Spleen (tissue), 11 donors: ENCODE measurements around the gene GDAP1L1. TPM values are rescaled to one million over a fixed set of nuclear protein-coding genes. Genes with fewer than 3 reads are reported as not detected.

Experiments
- DNase-seq: peaks from one replicate; pipeline ENCODE4 v3.0.0-alpha.2; 2020
- H3K27ac ChIP-seq, 8 donors: fragments of 200-600 bp; sonication (generic) in 7 of 8; 1 replicate in 4 of 8; 2 replicates in 4 of 8; pipeline versions ENCODE4 v1.5.0 to v1.8.0; 2016 to 2021; ENCODE audit warnings: inconsistent platforms in 4 of 8, mild to moderate bottlenecking in 4 of 8, moderate library complexity in 1 of 8
- H3K27me3 ChIP-seq, 7 donors: fragments of 200-600 bp; sonication (generic) in 6 of 7; replicated peaks in 1 of 7; 1 replicate in 4 of 7; 2 replicates in 3 of 7; pipeline versions ENCODE4 v1.5.0 to v1.8.0; 2016 to 2021; ENCODE audit warnings: inconsistent platforms in 3 of 7, mild to moderate bottlenecking in 1 of 7
- H3K36me3 ChIP-seq, 6 donors: fragments of 200-600 bp; sonication (generic) in 5 of 6; 1 replicate in 4 of 6; 2 replicates in 2 of 6; pipeline versions ENCODE4 v1.5.0 to v1.8.0; 2016 to 2021; ENCODE audit warnings: inconsistent platforms in 2 of 6
- H3K4me1 ChIP-seq, 6 donors: fragments of 200-600 bp; sonication (generic) in 5 of 6; 1 replicate in 3 of 6; 2 replicates in 3 of 6; pipeline versions ENCODE4 v1.5.0 to v1.8.0; 2016 to 2021; ENCODE audit warnings: inconsistent platforms in 3 of 6
- H3K4me3 ChIP-seq, 8 donors: fragments of 200-600 bp; sonication (generic) in 7 of 8; 1 replicate in 4 of 8; 2 replicates in 4 of 8; pipeline versions ENCODE4 v1.5.0 to v1.8.0; 2016 to 2021; ENCODE audit warnings: inconsistent platforms in 4 of 8, mild to moderate bottlenecking in 4 of 8, moderate library complexity in 2 of 8
- H3K9me3 ChIP-seq, 8 donors: fragments of 200-600 bp; sonication (generic) in 7 of 8; 1 replicate in 4 of 8; 2 replicates in 4 of 8; pipeline versions ENCODE4 v1.5.0 to v1.8.0; 2016 to 2021; ENCODE audit warnings: inconsistent platforms in 4 of 8
- POLR2A ChIP-seq, 3 donors: fragments of 450-650 bp; IDR thresholded peaks; one replicate each; pipeline ENCODE4 v1.5.1; 2017; ENCODE audit warnings: antibody characterized with exemption in 3 of 3, mild to moderate bottlenecking in 1 of 3
- POLR2AphosphoS5 ChIP-seq, 3 donors: sonication (generic); formaldehyde crosslinking; IDR thresholded peaks; one replicate each; pipeline ENCODE4 v1.5.1; 2017; ENCODE audit warnings: antibody characterized with exemption in 3 of 3
- WGBS, 5 donors: extraction: QIAGEN DNeasy Blood & Tissue Kit in 3 of 5; methylation state at CpG; one replicate each; pipeline versions ENCODE4 v1.1.5 to v1.1.7; 2013 to 2018; 5-methylcytosine and 5-hydroxymethylcytosine counted together
- intact Hi-C: fragments of 100-400 bp; cut with DNase I; formaldehyde crosslinking; loops from one replicate; pipeline ENCODE4 v1.15.0; 2023; ENCODE audit warnings: low total_unique reads
- polyA plus RNA-seq, 3 donors: library from polyadenylated mRNA; stranded (reverse); fragments of 200-250 nt; gene quantifications; one replicate each; pipeline ENCODE4 v1.2.1, GENCODE V29; 2013
- total RNA-seq, 7 donors: library from RNA; depleted of rRNA in 3 of 7; stranded (reverse); fragments of >200 nt in 3 of 7; fragmentation: NEBNext Ultra II Directional in 4 of 7; extraction: Animal tissue kit (Norgen Biotek cat#: 25700) in 4 of 7; gene quantifications; one replicate each; pipeline versions ENCODE4 v1.1.0 to v1.2.1, GENCODE V29; 2016 to 2021
- TF ChIP-seq, protein P1 (sequence below), 11 experiments: fragments of 200-600 bp in 7 of 11; fragments of 450-650 bp in 4 of 11; sonication (generic) in 4 of 11; IDR thresholded peaks in 8 of 11; conservative IDR thresholded peaks in 3 of 11; 1 replicate in 7 of 11; 2 replicates in 4 of 11; pipeline versions ENCODE4 v1.4.0 to v1.8.0; 2016 to 2021; ENCODE audit warnings: antibody characterized with exemption in 11 of 11, inconsistent platforms in 4 of 11, mild to moderate bottlenecking in 1 of 11
- donor health status: healthy with polysubstance abuse.
- donor health status: DM: no; HTN: no; CAD: no; lungs with moderate emphysema.
- donor health status: DM: no; HTN: no; CAD: no.
- donor health status: Bipolar disorder and iron deficiency.
- donor health status: healthy.
- donor health status: DM: no; HTN: no; CAD: no.
- donor health status: DM: yes; HTN: yes; CAD: no.

The GDAP1L1 gene
- total and polyA plus RNA-seq, 10 donors = not detected

DNA sequence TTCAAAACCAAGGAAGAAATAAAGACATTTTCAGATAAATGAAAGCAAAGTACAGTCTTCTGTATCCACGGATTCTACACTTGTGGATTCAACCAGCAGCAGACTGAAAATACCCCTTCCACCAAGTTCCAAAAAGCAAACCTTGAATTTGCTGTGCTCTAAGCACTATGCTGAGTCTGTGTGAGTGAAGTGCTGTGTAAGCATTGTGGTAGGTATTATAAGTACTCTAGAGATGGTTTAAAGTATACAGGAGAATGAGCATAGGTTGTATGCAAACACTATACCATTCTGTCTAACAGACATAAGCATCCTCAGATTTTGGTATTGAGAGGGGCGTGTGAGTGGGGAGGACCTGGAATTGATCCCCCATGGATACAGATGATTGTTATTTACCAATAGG is 46.1 kb upstream of the GDAP1L1 start:
- Histone ChIP-seq H3K9me3 (no peaks in the 10 kb centered on the region), H3K4me1 (peaks cover 0 to 50% (median 10%) of the 10 kb centered on the region in 6 donors), H3K36me3 (peaks cover 3 to 99% (median 85%) of the 10 kb centered on the region in 6 donors), H3K27me3 (no peaks in the 10 kb centered on the region), H3K27ac (no peak overlapping the region), H3K4me3 (no peak overlapping the region)
- 45 to 95% (median 74%) methylated on average over 2 of the region's 2 CpGs for WGBS, 5 donors
- no peak for DNase-seq
- TF ChIP-seq POLR2A (IDR thresholded peaks at IDR 0.05) (no peak), POLR2AphosphoS5 (IDR thresholded peaks at IDR 0.05) (no peak)
- TF ChIP-seq, protein P1, sequence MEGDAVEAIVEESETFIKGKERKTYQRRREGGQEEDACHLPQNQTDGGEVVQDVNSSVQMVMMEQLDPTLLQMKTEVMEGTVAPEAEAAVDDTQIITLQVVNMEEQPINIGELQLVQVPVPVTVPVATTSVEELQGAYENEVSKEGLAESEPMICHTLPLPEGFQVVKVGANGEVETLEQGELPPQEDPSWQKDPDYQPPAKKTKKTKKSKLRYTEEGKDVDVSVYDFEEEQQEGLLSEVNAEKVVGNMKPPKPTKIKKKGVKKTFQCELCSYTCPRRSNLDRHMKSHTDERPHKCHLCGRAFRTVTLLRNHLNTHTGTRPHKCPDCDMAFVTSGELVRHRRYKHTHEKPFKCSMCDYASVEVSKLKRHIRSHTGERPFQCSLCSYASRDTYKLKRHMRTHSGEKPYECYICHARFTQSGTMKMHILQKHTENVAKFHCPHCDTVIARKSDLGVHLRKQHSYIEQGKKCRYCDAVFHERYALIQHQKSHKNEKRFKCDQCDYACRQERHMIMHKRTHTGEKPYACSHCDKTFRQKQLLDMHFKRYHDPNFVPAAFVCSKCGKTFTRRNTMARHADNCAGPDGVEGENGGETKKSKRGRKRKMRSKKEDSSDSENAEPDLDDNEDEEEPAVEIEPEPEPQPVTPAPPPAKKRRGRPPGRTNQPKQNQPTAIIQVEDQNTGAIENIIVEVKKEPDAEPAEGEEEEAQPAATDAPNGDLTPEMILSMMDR (IDR thresholded peaks at IDR 0.05 in 8 of 11, conservative IDR thresholded peaks at IDR 0.05 in 3 of 11) = no peak
- intact Hi-C loops = no loop called here

DNA sequence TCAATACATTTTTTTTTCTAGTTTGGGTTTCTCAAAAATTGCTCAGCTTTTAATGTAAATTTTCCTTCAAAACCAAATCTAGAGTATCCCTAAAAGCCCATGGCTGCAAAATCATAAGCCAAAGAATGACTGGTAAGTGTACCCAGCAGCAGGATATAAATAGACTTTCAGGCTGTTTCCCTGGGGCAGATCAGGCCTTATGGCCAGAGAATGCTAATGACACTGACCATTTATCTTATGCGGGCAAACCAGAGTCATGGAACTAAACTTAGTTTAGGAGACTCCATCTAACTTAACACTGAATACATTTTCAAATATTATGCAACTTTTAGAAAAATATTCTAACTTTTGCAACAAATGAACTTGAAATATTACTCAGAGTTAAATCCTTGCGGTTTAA is 43.9 kb upstream of the GDAP1L1 start:
- Histone ChIP-seq H3K9me3 (no peaks in the 10 kb centered on the region), H3K36me3 (peaks cover 3 to 86% (median 71%) of the 10 kb centered on the region in 6 donors), H3K4me3 (no peak overlapping the region), H3K4me1 (peaks cover 8 to 71% (median 27%) of the 10 kb centered on the region in 6 donors), H3K27ac (no peak overlapping the region), H3K27me3 (no peaks in the 10 kb centered on the region)
- WGBS, 5 donors = 74 to 98% (median 78%) methylated on average over 2 of the region's 2 CpGs
- intact Hi-C loops = no loop called here
- DNase-seq = no peak
- no peak for TF ChIP-seq POLR2A (IDR thresholded peaks at IDR 0.05)
- TF ChIP-seq, protein P1 (IDR thresholded peaks at IDR 0.05 in 8 of 11, conservative IDR thresholded peaks at IDR 0.05 in 3 of 11) = no peak
- no peak for TF ChIP-seq POLR2AphosphoS5 (IDR thresholded peaks at IDR 0.05)

DNA sequence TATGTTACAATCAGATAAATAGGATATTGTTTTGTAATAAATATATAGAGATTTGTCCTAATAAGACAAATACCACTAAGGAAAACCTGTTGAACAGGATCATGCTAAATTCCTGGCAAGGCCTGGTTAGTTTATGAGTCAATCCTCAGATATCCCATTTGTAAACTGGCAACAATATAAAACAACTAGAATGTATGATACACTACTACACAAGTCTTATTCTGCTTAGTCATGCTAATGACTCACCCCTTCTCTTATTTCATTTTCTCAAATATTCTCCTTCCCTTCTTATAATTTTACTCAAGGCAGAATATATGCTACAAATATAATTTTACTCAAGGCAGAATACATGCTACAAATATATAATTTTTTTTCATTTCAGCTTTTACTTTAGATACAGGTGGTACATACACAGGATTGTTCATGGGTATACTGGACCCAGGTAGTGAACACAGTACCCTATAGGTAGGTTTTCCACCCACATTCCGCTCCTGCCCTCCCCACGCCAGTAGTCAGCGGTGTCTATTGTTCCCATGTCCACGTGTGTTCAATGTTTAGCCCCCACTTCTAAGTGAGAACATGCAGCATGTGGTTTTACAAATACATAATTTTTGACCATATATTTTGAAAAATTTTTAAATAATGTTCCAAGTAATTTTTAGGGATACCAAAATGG is 42.8 kb upstream of the GDAP1L1 start:
- Histone ChIP-seq H3K27me3 (no peaks in the 10 kb centered on the region), H3K9me3 (no peaks in the 10 kb centered on the region), H3K4me3 (no peak overlapping the region), H3K27ac (no peak overlapping the region), H3K4me1 (peaks cover 14 to 75% (median 38%) of the 10 kb centered on the region in 6 donors), H3K36me3 (peaks cover 3 to 74% (median 59%) of the 10 kb centered on the region in 6 donors)
- TF ChIP-seq, protein P1 (IDR thresholded peaks at IDR 0.05 in 8 of 11, conservative IDR thresholded peaks at IDR 0.05 in 3 of 11) = no peak
- TF ChIP-seq POLR2A (IDR thresholded peaks at IDR 0.05) (no peak), POLR2AphosphoS5 (IDR thresholded peaks at IDR 0.05) (no peak)
- intact Hi-C loops = no loop called here
- DNase-seq = no peak
- WGBS, 5 donors = 91 to 98% (median 94%) methylated on average over 4 of the region's 4 CpGs

DNA sequence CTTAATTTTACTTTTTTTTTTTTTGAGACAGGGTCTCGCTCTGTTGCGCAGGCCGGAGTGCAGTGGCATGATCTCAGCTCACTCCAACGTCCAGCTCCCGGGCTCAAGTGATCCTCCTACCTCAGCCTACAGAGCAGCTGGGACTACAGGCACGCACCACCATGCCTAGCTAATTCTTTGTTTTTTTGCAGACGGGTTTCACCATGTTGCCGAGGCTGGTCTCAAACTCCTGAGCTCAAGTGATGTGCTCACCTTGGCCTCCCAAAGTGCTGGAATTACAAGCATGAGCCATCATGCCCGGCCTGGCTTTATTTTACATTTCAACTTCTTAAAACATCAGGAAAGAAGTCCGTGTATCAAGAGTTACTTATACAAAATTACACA is 42.3 kb upstream of the GDAP1L1 start:
- peaks cover 3 to 69% (median 54%) of the 10 kb centered on the region in 6 donors for H3K36me3 ChIP-seq
- no peak overlapping the region for H3K27ac ChIP-seq
- intact Hi-C loops = no loop called here
- no peak for DNase-seq
- TF ChIP-seq, protein P1 (IDR thresholded peaks at IDR 0.05 in 8 of 11, conservative IDR thresholded peaks at IDR 0.05 in 3 of 11) = no peak
- TF ChIP-seq POLR2AphosphoS5 (IDR thresholded peaks at IDR 0.05) (no peak), POLR2A (IDR thresholded peaks at IDR 0.05) (no peak)
- H3K27me3 ChIP-seq = no peaks in the 10 kb centered on the region
- peaks cover 18 to 79% (median 43%) of the 10 kb centered on the region in 6 donors for H3K4me1 ChIP-seq
- 93 to 96% (median 95%) methylated on average over 10 of the region's 10 CpGs for WGBS, 5 donors
- H3K9me3 ChIP-seq = no peaks in the 10 kb centered on the region
- H3K4me3 ChIP-seq = no peak overlapping the region
